ENCODE measurements around the gene DRC7. TPM values are rescaled to one million over a fixed set of nuclear protein-coding genes. Genes with fewer than 3 reads are reported as not detected.
"Not testable (repeated sequence)": the region's sequence is repeated elsewhere in the genome, so short reads cannot be mapped to it uniquely, and the experiment has no call there.

Gene DRC7
- total and polyA plus RNA-seq, 10 of the 15 experiments (the other 5 are each of a cell fraction or from before 2014, with no cell fraction given): 0.06 to 0.49 (median 0.14) TPM; not detected in 4

GRCh38 chr16:57746316-57746715, 51.7 kb downstream of the DRC7 start:
- H3K4me2 ChIP-seq (ENCODE audit: control insufficient read depth, insufficient read depth); DNase-seq (ENCODE audit: low read depth, low spot score); in situ Hi-C loops (cut with MboI): not testable (repeated sequence)

DNA sequence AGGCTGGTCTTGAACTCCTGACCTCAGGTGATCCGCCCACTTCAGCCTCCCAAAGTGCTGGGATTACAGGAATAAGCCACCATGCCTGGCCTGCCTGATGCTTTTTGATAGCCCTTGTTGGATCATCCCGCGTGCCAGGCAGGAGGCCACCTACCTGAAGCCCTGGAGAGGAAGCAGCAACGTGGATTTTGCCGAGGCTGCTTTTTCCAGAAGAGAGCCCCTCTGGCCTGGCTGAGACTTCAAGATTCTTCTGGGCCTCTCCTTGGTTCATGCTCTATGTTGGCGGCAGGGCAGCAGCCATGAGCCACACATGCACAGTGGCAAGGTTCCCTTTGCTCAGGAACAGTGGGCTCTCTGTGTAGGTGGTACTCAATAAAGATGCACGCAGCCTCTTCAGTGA, 52.5 kb downstream of the DRC7 start:
- no peaks in the 10 kb centered on the region for H3K27me3 ChIP-seq (replicated peaks in 1 of 2; ENCODE audit: control insufficient read depth in 2 of 2, insufficient read depth in 2 of 2, low read length in 1 of 2)
- no peaks in the 10 kb centered on the region for H3K4me1 ChIP-seq (ENCODE audit: control insufficient read depth, insufficient read depth, low read length)
- FAIRE-seq (no peak), ATAC-seq (no peak), DNase-seq (ENCODE audit: low read depth, low spot score) (no peak)
- intact Hi-C loops (cut with micrococcal nuclease; ENCODE audit: unreplicated experiment): no loop called here
- H2AFZ ChIP-seq (ENCODE audit: control insufficient read depth, low read depth, low read length): no peak overlapping the region
- peaks cover 0 to 2% of the 10 kb centered on the region in 2 experiments; a peak in 2 of 4 replicates for H3K36me3 ChIP-seq (ENCODE audit: control insufficient read depth in 2 of 2, insufficient read depth in 2 of 2, low read length in 1 of 2)
- no peak overlapping the region for H3K4me3 ChIP-seq
- H3K79me2 ChIP-seq (ENCODE audit: control insufficient read depth, insufficient read depth, low read length): no peaks in the 10 kb centered on the region
- H3K9ac ChIP-seq (ENCODE audit: control insufficient read depth, insufficient read depth, low read length): no peak overlapping the region
- no peak overlapping the region for H3K27ac ChIP-seq (ENCODE audit: control insufficient read depth, insufficient read depth)
- BruUV-seq (replicated peaks): no TSS peak
- ChIA-PET CTCF (no interaction called here), RAD21 (ENCODE audit: unreplicated experiment) (no interaction called here), SMC1A (ENCODE audit: uncharacterized antibody, unreplicated experiment) (no interaction called here), POLR2A (no interaction called here)
- H3K4me2 ChIP-seq (ENCODE audit: control insufficient read depth, insufficient read depth): no peak overlapping the region
- in situ Hi-C loops (cut with MboI): no loop called here
- H3K9me3 ChIP-seq (replicated peaks; ENCODE audit: control insufficient read depth, insufficient read depth, low read length): no peaks in the 10 kb centered on the region
- no peaks in the 10 kb centered on the region for H4K20me1 ChIP-seq (ENCODE audit: control insufficient read depth, insufficient read depth)
- WGBS (ENCODE audit: insufficient coverage, insufficient replicate concordance, low lambda C conversion rate, missing lambda C conversion rate): 81% methylated on average over 6 of the region's 7 CpGs
- TF ChIP-seq BACH1 (IDR thresholded peaks at IDR 0.05; ENCODE audit: borderline replicate concordance) (no peak), ZBTB4 (CRISPR knock-in tag; IDR thresholded peaks at IDR 0.05) (no peak), EGR1 (IDR thresholded peaks at IDR 0.05; ENCODE audit: borderline replicate concordance in 1 of 2, low read depth in 2 of 2, low read length in 2 of 2) (no peak), HDAC6 (IDR thresholded peaks at IDR 0.05; ENCODE audit: unreplicated experiment) (no peak), ZNF384 (IDR thresholded peaks at IDR 0.05; ENCODE audit: borderline replicate concordance, low read depth, low read length) (no peak), BRCA1 (IDR thresholded peaks at IDR 0.05; ENCODE audit: low read depth, low read length) (no peak), BMI1 (IDR thresholded peaks at IDR 0.05; ENCODE audit: borderline replicate concordance) (no peak), DPF2 (IDR thresholded peaks at IDR 0.05) (no peak), TAF1 (IDR thresholded peaks at IDR 0.05; ENCODE audit: borderline replicate concordance, low read depth, low read length) (no peak)
- TF ChIP-seq, protein P1, sequence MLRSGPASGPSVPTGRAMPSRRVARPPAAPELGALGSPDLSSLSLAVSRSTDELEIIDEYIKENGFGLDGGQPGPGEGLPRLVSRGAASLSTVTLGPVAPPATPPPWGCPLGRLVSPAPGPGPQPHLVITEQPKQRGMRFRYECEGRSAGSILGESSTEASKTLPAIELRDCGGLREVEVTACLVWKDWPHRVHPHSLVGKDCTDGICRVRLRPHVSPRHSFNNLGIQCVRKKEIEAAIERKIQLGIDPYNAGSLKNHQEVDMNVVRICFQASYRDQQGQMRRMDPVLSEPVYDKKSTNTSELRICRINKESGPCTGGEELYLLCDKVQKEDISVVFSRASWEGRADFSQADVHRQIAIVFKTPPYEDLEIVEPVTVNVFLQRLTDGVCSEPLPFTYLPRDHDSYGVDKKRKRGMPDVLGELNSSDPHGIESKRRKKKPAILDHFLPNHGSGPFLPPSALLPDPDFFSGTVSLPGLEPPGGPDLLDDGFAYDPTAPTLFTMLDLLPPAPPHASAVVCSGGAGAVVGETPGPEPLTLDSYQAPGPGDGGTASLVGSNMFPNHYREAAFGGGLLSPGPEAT (IDR thresholded peaks at IDR 0.05; ENCODE audit: low read depth): no peak

More at GRCh38 chr16:57746316-57746715, 51.7 kb downstream of the DRC7 start:
- H3K27ac ChIP-seq (ENCODE audit: control insufficient read depth, insufficient read depth); H3K4me1 ChIP-seq (ENCODE audit: control insufficient read depth, insufficient read depth, low read length); H4K20me1 ChIP-seq (ENCODE audit: control insufficient read depth, insufficient read depth); H3K27me3 ChIP-seq (replicated peaks in 1 of 2; ENCODE audit: control insufficient read depth in 2 of 2, insufficient read depth in 2 of 2, low read length in 1 of 2); H3K36me3 ChIP-seq (ENCODE audit: control insufficient read depth in 2 of 2, insufficient read depth in 2 of 2, low read length in 1 of 2); H3K4me3 ChIP-seq; CTCF ChIA-PET; FAIRE-seq; H3K9me3 ChIP-seq (replicated peaks; ENCODE audit: control insufficient read depth, insufficient read depth, low read length); H3K9ac ChIP-seq (ENCODE audit: control insufficient read depth, insufficient read depth, low read length); H2AFZ ChIP-seq (ENCODE audit: control insufficient read depth, low read depth, low read length); H3K79me2 ChIP-seq (ENCODE audit: control insufficient read depth, insufficient read depth, low read length); POLR2A ChIA-PET; SMC1A ChIA-PET (ENCODE audit: uncharacterized antibody, unreplicated experiment); intact Hi-C loops (cut with micrococcal nuclease; ENCODE audit: unreplicated experiment); RAD21 ChIA-PET (ENCODE audit: unreplicated experiment); ATAC-seq; BruUV-seq (replicated peaks): not testable (repeated sequence)
- WGBS (ENCODE audit: insufficient coverage, insufficient replicate concordance, low lambda C conversion rate, missing lambda C conversion rate): 84% methylated on average over 7 of the region's 7 CpGs
